Measurements from ENCODE around the gene PAX8. TPM values are rescaled to one million over a fixed set of nuclear protein-coding genes. Genes with fewer than 3 reads are reported as not detected.

The PAX8 gene
- total RNA-seq, 6 experiments from 2014 or later: 0.33 to 6.7 (median 5.1) TPM

DNA sequence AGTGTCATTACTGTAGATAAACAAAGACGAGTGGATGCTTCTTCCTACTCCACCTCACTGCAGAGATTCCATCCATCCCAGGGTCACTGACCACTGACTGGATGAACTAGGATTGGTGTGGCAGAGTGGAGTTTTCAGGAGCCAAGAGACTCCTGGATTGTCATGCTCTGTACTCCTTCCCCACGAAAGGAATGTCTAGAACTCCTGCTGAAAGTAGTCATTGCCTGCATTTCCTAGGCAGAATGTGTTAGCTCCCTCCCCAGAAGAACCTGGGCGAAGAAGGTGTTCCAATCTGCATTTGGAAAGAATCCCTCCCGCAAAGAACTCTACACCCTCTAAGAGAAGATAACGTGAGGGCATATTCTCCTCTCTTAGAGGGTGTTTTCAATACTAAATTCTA, 6.2 kb downstream of the PAX8 start:
- H3K36me3 Mint-ChIP-seq (ENCODE audit: low read depth): no peaks in the 10 kb centered on the region
- H3K27ac Mint-ChIP-seq: no peak overlapping the region
- TF ChIP-seq, protein P1, sequence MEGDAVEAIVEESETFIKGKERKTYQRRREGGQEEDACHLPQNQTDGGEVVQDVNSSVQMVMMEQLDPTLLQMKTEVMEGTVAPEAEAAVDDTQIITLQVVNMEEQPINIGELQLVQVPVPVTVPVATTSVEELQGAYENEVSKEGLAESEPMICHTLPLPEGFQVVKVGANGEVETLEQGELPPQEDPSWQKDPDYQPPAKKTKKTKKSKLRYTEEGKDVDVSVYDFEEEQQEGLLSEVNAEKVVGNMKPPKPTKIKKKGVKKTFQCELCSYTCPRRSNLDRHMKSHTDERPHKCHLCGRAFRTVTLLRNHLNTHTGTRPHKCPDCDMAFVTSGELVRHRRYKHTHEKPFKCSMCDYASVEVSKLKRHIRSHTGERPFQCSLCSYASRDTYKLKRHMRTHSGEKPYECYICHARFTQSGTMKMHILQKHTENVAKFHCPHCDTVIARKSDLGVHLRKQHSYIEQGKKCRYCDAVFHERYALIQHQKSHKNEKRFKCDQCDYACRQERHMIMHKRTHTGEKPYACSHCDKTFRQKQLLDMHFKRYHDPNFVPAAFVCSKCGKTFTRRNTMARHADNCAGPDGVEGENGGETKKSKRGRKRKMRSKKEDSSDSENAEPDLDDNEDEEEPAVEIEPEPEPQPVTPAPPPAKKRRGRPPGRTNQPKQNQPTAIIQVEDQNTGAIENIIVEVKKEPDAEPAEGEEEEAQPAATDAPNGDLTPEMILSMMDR (IDR thresholded peaks at IDR 0.05): no peak
- H3K27me3 Mint-ChIP-seq (ENCODE audit: insufficient read depth): peaks cover 76% of the 10 kb centered on the region
- no peaks in the 10 kb centered on the region for H3K9me3 Mint-ChIP-seq
- DNase-seq: no peak
- no peak overlapping the region for H3K4me3 Mint-ChIP-seq
- peaks cover 9% of the 10 kb centered on the region; the same call in 1 of the 2 replicates for H3K4me1 Mint-ChIP-seq (ENCODE audit: low read depth)

DNA sequence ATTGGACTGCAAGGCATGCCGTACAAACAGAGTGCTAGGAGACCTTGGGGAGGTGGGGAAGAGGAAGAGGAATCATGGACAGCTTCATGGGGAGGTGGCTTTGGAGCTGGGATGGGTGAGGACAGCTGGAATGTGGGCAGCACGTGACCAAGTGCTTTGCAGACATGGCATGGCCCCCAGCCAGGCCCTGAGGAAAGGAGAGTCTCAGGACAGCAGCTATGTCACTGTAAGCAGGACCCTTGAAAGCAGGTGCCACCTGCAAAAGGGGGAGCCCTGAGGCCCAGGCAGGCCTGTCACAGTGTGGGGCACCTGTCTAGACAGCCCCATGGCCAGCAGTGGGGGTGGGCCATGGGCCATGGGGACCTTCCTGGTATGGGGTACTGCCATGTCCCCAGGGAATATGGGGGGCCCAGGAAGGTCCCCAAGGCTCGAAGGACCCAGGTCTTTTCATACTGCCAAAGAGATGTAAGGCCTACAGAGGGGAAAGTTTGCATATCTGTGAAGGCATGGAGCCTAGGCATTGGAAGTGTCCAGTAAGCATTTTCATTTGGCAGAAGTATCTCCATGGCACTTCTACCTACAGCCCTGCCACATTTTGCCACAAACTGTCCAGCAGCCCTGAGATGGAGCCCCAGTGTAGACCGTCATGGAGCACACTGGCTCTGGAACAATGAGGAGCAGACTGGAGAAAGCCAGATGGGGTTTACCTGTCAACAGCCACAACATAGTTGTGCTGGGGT, 9.9 kb downstream of the PAX8 start:
- H3K4me3 Mint-ChIP-seq: no peak overlapping the region
- H3K9me3 Mint-ChIP-seq: no peaks in the 10 kb centered on the region
- peaks cover 55% of the 10 kb centered on the region for H3K27me3 Mint-ChIP-seq (ENCODE audit: insufficient read depth)
- H3K27ac Mint-ChIP-seq: no peak overlapping the region
- peaks cover 9% of the 10 kb centered on the region; the same call in 1 of the 2 replicates for H3K4me1 Mint-ChIP-seq (ENCODE audit: low read depth)
- DNase-seq: no peak
- TF ChIP-seq, protein P1 (IDR thresholded peaks at IDR 0.05): no peak
- H3K36me3 Mint-ChIP-seq (ENCODE audit: low read depth): no peaks in the 10 kb centered on the region

DNA sequence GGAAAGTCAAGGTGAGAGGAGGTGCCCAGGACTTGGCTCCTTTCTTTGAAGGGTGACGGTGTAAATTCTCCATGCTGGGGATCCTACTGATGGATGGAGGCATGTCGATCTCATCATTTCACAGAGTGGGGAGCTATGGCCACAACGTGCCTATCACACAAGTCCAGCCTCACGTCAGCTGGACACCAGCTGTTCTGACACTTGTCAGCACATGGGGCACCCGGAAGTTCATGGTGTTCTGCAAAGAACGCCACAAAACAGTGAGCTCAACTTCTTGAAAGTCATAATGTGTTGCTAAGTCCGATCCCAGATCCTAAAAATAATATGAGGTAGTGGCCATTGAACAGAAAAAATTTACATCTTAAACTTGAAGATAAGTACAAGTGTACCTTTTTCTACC, 12.3 kb downstream of the PAX8 start:
- Mint-ChIP-seq H3K4me1 (ENCODE audit: low read depth) (no peaks in the 10 kb centered on the region), H3K36me3 (ENCODE audit: low read depth) (no peaks in the 10 kb centered on the region), H3K27me3 (ENCODE audit: insufficient read depth) (peaks cover 41% of the 10 kb centered on the region), H3K9me3 (no peaks in the 10 kb centered on the region), H3K4me3 (no peak overlapping the region), H3K27ac (no peak overlapping the region)
- DNase-seq: no peak
- TF ChIP-seq, protein P1 (IDR thresholded peaks at IDR 0.05): no peak

DNA sequence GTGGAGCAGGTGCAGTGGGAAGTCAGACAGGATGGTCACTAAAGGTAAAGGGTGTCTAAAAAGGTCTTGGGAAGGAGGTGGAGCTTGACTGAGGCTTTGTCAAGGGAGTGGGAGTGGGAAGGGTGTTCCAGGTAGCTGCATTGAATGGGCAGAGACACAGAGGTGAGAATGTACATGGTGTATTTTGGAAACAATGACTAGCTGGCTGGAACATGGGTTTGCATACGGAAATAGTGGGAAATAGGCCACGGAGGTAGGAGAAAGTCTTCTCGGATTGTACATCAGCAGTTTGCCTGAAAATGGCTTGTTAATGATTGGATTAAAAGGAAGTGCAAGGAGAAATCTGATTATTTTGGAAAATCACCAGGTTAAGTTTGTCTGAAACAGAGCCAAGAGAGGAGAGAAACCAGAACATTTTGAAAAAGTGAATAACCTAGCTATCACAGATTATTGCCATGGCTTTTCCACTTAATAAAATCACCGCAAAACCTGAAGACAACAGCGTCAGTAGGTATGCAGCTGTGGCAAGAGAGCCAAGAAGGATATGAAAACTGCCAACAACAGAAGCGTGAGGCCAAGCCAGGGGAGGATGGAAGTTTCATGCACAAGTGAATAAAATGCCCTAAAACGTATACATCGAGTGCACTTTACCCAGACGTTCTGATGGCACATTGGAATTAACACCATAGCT, 13.9 kb downstream of the PAX8 start:
- TF ChIP-seq, protein P1 (IDR thresholded peaks at IDR 0.05): no peak
- no peak for DNase-seq
- H3K4me1 Mint-ChIP-seq (ENCODE audit: low read depth): no peaks in the 10 kb centered on the region
- no peaks in the 10 kb centered on the region for H3K36me3 Mint-ChIP-seq (ENCODE audit: low read depth)
- H3K9me3 Mint-ChIP-seq: no peaks in the 10 kb centered on the region
- H3K4me3 Mint-ChIP-seq: no peak overlapping the region
- no peak overlapping the region for H3K27ac Mint-ChIP-seq
- peaks cover 28% of the 10 kb centered on the region for H3K27me3 Mint-ChIP-seq (ENCODE audit: insufficient read depth)

DNA sequence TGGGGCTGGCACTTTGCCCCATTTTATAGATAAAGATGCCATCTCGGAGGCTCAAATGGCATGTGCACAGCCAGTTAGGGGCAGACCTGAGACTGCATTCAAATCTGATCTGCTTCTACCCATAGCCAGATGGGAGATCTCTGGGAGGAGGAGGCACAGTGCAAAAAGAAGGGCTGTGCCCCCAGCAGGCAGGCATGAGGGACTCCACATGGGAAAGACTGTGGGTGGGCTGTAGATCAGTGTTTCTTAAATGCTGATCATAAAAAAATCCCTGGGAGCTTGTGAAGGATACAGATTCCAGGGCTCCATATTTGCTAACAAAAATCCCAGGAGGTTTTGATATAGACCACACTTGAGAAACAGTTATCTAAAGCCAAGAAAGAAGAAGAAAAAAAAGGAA, 15.2 kb downstream of the PAX8 start:
- no peak for DNase-seq
- TF ChIP-seq, protein P1 (IDR thresholded peaks at IDR 0.05): no peak
- Mint-ChIP-seq H3K27ac (no peak overlapping the region), H3K4me1 (ENCODE audit: low read depth) (peaks cover 2% of the 10 kb centered on the region), H3K9me3 (no peaks in the 10 kb centered on the region), H3K4me3 (no peak overlapping the region), H3K27me3 (ENCODE audit: insufficient read depth) (peaks cover 21% of the 10 kb centered on the region), H3K36me3 (ENCODE audit: low read depth) (no peaks in the 10 kb centered on the region)

All from HFFc6 (cell line).